Retinal pigment epithelial cell (primary cell): ENCODE data around the gene HECTD1.
"Not testable (repeated sequence)": the region's sequence is repeated elsewhere in the genome, so short reads cannot be mapped to it uniquely, and the experiment has no call there.

Source experiments
- DNase-seq: peaks from one replicate; pipeline ENCODE4 v3.0.0-alpha.2; 2010; ENCODE audit warnings: low read depth
- H3K4me3 ChIP-seq: 2 replicates; pipeline ENCODE4 v1.5.1; 2011; ENCODE audit warnings: mild to moderate bottlenecking, low read length, control low read depth, moderate library complexity
- TF ChIP-seq, protein P1 (sequence below): conservative IDR thresholded peaks from 2 replicates; pipeline ENCODE4 v1.5.1; 2011; ENCODE audit warnings: low read depth, low read length, control low read depth, inconsistent platforms

Gene HECTD1

DNA sequence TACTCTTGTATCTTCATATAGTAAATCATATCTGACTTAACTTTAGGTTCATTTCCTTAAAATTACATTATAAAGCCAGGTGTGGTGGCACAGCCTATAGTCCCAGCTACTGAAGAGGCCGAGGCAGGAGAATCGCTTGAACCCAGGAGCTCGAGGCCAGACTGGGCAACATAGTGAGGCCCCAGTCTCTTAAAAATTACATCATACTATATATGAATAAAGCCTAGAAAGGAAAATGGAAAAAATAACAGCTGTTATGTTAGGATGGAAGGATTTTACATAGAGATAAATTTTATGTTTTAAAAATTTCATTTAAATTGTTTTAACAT is 4.2 kb downstream of the HECTD1 start:
- DNase-seq: no peak
- no peak overlapping the region for H3K4me3 ChIP-seq
- TF ChIP-seq, protein P1, sequence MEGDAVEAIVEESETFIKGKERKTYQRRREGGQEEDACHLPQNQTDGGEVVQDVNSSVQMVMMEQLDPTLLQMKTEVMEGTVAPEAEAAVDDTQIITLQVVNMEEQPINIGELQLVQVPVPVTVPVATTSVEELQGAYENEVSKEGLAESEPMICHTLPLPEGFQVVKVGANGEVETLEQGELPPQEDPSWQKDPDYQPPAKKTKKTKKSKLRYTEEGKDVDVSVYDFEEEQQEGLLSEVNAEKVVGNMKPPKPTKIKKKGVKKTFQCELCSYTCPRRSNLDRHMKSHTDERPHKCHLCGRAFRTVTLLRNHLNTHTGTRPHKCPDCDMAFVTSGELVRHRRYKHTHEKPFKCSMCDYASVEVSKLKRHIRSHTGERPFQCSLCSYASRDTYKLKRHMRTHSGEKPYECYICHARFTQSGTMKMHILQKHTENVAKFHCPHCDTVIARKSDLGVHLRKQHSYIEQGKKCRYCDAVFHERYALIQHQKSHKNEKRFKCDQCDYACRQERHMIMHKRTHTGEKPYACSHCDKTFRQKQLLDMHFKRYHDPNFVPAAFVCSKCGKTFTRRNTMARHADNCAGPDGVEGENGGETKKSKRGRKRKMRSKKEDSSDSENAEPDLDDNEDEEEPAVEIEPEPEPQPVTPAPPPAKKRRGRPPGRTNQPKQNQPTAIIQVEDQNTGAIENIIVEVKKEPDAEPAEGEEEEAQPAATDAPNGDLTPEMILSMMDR: no peak

DNA sequence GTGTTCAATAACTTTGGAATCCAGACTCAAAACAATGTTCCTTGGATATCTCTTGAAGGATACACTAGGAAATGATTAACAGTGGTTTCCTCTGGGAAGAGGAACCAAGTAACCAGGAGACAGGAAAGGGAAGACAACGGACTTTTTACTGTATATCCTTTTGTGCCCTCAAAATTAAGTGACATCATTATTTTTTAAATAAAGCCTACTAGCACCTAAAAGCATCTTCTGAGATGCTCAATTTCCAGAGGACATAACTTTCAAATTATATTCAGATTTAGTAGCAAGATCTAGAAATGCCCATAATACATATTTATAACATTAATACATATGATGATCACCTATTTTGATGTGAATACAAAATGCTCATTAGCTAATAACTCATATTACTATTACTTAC is 6.5 kb downstream of the HECTD1 start:
- TF ChIP-seq, protein P1: no peak
- no peak overlapping the region for H3K4me3 ChIP-seq
- no peak for DNase-seq

DNA sequence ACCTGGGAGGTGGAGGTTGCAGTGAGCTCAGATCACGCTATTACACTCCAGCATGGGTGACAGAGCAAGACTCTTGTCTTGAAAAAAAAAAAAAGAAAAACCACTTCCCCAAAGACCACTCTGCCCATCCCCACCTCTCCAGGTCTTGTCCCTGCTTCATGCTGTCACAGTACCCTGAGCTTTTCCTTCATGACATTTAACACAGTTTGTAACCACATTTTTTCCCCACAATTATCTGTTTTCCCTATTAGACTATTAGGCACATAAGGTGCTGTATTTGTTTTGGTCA is 6.9 kb downstream of the HECTD1 start:
- H3K4me3 ChIP-seq: no peak overlapping the region
- no peak for DNase-seq
- TF ChIP-seq, protein P1: no peak

DNA sequence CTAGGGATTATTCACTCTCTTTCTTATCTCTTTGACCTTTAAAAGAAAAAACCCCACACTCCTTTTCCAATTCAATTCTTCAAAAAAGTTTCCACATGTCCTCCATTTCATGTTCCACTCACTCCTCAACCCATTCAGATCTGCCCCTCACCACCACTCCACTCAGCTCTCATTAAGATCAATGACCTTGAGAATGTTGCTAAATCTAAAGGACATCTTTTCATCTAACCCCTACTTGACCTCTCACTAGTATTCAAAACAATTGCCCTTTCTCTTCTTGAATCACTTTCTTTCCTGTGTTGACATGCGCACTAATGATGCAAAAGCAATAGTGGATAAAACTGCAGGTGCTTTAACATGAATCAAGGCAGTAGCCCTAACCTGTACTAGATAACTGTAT is 9.9 kb downstream of the HECTD1 start:
- TF ChIP-seq, protein P1: no peak
- DNase-seq: no peak
- no peak overlapping the region for H3K4me3 ChIP-seq

DNA sequence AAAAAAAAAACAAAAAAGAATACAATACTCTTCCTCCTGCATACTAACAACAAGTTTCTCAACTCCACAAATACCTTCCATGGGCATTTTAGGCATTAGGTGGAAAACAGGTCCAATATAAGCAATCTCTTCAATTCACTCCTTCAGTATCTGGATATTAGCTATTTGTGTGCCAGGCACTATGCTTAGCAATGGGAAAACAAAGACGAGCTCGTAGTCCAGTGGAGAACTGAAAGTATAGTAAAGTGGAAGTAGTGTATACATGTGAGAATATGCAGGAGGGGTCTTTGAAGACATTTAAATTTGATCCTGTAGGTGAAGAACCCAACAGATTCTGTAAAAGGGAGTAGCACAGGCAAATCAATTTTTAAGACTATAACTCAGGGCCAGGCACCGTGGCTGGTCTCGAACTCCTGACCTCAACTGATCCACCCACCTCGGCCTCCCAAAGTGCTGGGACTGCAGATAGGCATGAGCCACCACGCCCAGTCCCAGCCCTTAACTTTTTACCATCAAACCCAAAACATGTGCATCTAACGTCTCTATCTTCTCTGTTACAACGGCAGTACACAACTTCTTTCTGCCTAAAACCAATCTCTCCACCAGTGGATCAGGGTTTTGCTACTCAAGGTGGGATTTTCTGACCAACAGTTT is 10.6 kb downstream of the HECTD1 start:
- TF ChIP-seq, protein P1: no peak
- DNase-seq: no peak
- H3K4me3 ChIP-seq: no peak overlapping the region

DNA sequence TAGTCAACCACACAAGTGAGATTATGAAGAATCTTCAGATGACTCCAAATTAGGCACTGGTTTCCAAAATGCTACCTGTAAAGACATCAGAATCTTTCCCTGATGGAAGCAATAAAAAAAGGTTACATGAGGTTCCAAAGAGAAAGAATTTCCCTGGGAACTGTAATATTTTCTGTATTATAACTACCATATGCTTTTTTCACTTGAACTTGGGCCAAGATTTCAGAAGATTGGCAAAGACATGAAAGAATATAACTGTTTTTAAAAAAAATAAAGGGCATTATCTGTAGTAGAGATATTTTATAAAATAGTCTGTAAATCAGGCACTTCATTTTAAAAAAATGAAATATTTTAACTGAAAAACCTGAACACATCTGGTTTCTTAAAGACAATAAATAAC is 12.9 kb downstream of the HECTD1 start:
- no peak overlapping the region for H3K4me3 ChIP-seq
- DNase-seq: no peak
- TF ChIP-seq, protein P1: no peak

DNA sequence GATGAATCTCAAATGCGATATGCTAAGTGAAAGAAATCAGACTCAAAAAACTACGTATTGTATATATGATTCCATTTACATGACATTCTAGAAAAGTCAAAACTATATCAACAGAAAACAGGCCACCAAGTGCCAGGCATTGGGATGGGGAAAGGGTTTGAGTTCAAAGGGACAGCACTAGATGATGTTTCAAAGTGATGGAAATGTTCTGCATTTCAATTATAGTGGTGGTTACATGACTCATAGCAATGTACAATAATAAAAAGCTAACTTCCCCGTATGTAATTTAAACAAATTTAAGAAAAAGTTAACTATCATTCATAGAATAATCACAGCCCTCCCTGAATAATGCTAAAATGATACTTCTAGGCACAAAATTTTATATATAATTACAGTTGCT is 13.5 kb downstream of the HECTD1 start:
- TF ChIP-seq, protein P1: no peak
- DNase-seq: no peak
- H3K4me3 ChIP-seq: no peak overlapping the region

DNA sequence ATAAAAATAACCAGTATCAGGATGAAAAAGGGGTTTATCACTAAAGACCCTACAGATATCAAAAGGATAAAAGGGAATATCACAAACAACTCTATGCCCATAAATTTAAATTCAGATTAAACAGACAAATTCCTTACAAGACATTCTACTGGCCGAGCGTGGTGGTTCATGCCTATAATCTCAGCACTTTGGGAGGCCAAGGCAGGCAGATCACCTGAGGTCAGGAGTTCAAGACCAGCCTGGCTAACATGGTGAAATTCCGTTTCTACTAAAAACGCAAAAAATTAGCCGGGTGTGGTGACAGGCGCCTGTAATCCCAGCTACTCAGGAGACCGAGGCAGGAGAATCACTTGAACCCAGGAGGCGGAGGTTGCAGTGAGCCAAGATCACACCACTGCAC is 15.0 kb downstream of the HECTD1 start:
- not testable (repeated sequence) for DNase-seq, H3K4me3 ChIP-seq
